Posterior vena cava (tissue), 2 donors: Measurements from ENCODE around the gene MDGA2. TPM values are rescaled to one million over a fixed set of nuclear protein-coding genes. Genes with fewer than 3 reads are reported as not detected.

Source experiments
- DNase-seq: peaks from one replicate; pipeline ENCODE4 v3.0.0-alpha.2; 2020; ENCODE audit warnings: low spot score
- intact Hi-C, 2 donors: fragments of 100-400 bp; cut with DNase I; formaldehyde crosslinking; loops; one replicate each; pipeline versions ENCODE4 v1.14.1 to v1.14.2; 2022 to 2023
- long read RNA-seq, 2 donors: library from polyadenylated mRNA; unstranded; transcript quantifications; one replicate each; pipeline ENCODE4 v2.0.0, GENCODE V29; 2020 to 2021
- total RNA-seq, 2 donors: library from RNA; stranded (reverse); fragmentation: NEBNext Ultra II Directional; extraction: Animal tissue kit (Norgen Biotek cat#: 25700); gene quantifications; one replicate each; pipeline ENCODE4 v1.2.1, GENCODE V29; 2021
- donor health status: DM: yes; HTN: yes; CAD: no.
- donor health status: DM: yes; HTN: yes; CAD: no.

The MDGA2 gene
- total RNA-seq: under 1 TPM; 0.37 to 0.52 TPM
- long read RNA-seq, donor 1, partial matches to known transcripts: 0 of 1 reads
- long read RNA-seq, donor 1, other reads (novel, unspliced or antisense): 1 of 1 reads
- long read RNA-seq, donor 2: 0 reads

GRCh38 chr14:47675466-47676314 is at the start of gene MDGA2:
TSS of gene MDGA2 (minus strand) at chr14:47675605.
- intact Hi-C loops: no loop called here
- peak; percentile 82 for DNase-seq

- no peak for DNase-seq
- intact Hi-C loops: no loop called here
These were observed 47.7 kb upstream of the MDGA2 start for GRCh38 chr14:47722929-47723693.

GRCh38 chr14:47720281-47720680 is 44.9 kb upstream of the MDGA2 start:
- intact Hi-C loops: no loop called here
- no peak for DNase-seq

GRCh38 chr14:47715330-47715729 is 39.9 kb upstream of the MDGA2 start:
- DNase-seq: no peak
- intact Hi-C loops: no loop called here

GRCh38 chr14:47710581-47710980 is 35.2 kb upstream of the MDGA2 start:
- no peak for DNase-seq
- intact Hi-C loops: no loop called here

- intact Hi-C loops: no loop called here
- no peak for DNase-seq
These were observed 30.3 kb upstream of the MDGA2 start for GRCh38 chr14:47705683-47706082.

- DNase-seq: no peak
- intact Hi-C loops: no loop called here
These were observed 16.4 kb upstream of the MDGA2 start for GRCh38 chr14:47691829-47692228.

GRCh38 chr14:47678993-47679392 is 3.6 kb upstream of the MDGA2 start:
- DNase-seq: no peak
- intact Hi-C loops: no loop called here

GRCh38 chr14:47678157-47678556 is 2.8 kb upstream of the MDGA2 start:
- DNase-seq: no peak
- intact Hi-C loops: no loop called here

- intact Hi-C loops: no loop called here
- no peak for DNase-seq
These were observed 861 bp upstream of the MDGA2 start for GRCh38 chr14:47676315-47676617.

- peak; percentile 49 for DNase-seq
- intact Hi-C loops: no loop called here
These were observed 601 bp downstream of the MDGA2 start for GRCh38 chr14:47674543-47675465.

GRCh38 chr14:47674148-47674542 is 1.3 kb downstream of the MDGA2 start:
- peak; percentile 77 for DNase-seq
- intact Hi-C loops: no loop called here

GRCh38 chr14:47665337-47666134 is 9.9 kb downstream of the MDGA2 start:
- DNase-seq: peak; percentile 72
- intact Hi-C loops: no loop called here

GRCh38 chr14:47662466-47662865 is 12.9 kb downstream of the MDGA2 start:
- intact Hi-C loops: no loop called here
- DNase-seq: no peak

GRCh38 chr14:47660158-47660557 is 15.2 kb downstream of the MDGA2 start:
- DNase-seq: no peak
- intact Hi-C loops: no loop called here

- intact Hi-C loops: no loop called here
- DNase-seq: no peak
These were observed 17.4 kb downstream of the MDGA2 start for GRCh38 chr14:47658041-47658440.

GRCh38 chr14:47657143-47657542 is 18.3 kb downstream of the MDGA2 start:
- intact Hi-C loops: no loop called here

GRCh38 chr14:47651337-47651736 is 24.1 kb downstream of the MDGA2 start:
- intact Hi-C loops: no loop called here
- DNase-seq: no peak

More at GRCh38 chr14:47657143-47657542, 18.3 kb downstream of the MDGA2 start:
- DNase-seq: no peak

GRCh38 chr14:47637753-47638152 is 37.7 kb downstream of the MDGA2 start:
- DNase-seq: no peak
- intact Hi-C loops: no loop called here
